ENCODE results near the gene FAM3C.

Gene FAM3C

GRCh38 chr7:121305109-121305508 lies 91.0 kb downstream of the FAM3C start:
- no peak for TF ChIP-seq CTCF (IDR thresholded peaks at IDR 0.05; ENCODE audit: extremely low read depth, missing control alignments)
- DNase-seq (ENCODE audit: low spot score), result no peak

DNA sequence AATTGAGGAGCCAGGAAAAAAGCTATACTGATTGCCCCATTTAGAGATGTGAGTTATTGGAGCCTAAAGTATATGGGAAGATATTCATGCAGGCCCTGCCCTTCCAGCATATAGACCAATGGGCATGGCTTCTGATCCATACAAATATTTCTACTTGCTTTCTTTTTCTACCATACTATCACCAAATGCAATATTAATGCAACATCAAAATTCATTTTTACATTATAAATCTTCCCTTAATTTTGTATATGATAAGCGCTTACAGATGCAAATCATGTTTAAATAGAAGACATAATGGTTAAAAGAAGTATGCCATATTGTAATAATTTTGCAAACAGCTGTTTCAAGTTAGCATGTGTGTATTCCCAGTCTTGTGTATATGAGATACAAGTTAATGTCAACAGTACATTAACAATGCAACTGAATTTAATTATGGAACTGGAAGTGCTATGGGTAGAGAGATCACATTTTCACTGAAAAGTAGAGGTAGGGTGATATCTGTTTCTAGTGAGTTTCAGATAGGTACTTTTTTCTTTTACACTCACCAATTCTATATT lies 91.9 kb downstream of the FAM3C start:
- no peak for DNase-seq (ENCODE audit: low spot score)
- TF ChIP-seq CTCF (IDR thresholded peaks at IDR 0.05; ENCODE audit: extremely low read depth, missing control alignments), result no peak

DNA sequence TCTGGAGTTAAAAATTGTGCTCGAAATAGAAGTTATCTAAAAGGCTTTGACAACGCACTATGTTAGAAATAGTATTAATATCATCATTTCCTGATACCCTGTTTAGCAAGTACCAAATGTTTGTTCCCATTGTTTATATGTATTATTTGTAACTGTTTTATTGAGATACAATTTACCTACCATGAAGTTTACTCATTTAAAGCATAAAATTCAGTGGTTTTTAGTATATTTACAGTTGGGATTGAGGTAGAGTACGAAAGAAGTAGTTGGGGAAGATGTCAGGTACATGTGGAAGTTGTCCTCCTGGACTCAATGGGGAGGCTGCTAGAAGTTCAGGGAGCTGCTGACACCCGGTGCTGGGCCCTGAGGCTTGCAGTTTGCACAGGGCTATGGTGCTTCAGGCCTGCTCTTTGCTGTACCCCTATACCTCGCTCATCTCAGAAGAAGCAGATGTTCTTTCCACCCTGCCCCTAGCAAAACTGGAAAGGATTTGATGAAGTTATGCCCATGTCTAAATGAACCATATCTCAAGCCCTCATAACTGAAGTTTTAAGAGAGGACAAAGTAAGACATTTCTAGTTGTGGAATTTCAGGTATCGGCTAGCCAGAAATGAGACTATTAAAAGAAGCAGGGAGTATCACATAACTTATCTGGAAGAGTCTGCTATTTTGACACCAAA lies 92.5 kb downstream of the FAM3C start:
- DNase-seq (ENCODE audit: low spot score), result no peak
- TF ChIP-seq CTCF (IDR thresholded peaks at IDR 0.05; ENCODE audit: extremely low read depth, missing control alignments), result no peak

DNA sequence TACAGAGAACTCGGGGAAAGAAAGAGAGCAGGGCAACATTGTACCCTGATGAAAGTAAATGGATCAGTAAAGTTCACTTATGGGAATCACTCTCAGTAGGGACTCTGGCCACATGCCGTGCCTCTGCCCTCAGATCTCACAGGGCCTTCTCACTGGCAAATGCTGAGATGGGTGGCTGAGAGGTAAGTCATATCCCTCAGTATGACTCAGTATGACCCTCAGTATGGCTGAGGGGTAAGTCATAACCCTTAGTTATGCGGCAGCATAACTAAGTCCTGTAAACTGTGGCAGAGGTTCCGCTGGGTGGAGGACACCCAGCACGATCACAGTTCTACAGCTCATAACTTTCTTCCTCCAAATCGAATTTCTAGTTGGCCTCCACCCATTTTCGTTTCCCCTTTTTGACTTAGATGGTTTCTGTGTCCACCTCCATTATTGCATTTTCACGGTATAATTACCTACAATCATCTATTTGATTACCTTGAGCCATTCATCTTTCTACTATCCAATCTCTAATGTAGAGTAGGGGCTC lies 93.8 kb downstream of the FAM3C start:
- DNase-seq (ENCODE audit: low spot score), result no peak

GRCh38 chr7:121301446-121302213 lies 94.5 kb downstream of the FAM3C start:
- no peak for DNase-seq (ENCODE audit: low spot score)

More for the DNA sequence above, 93.8 kb downstream of the FAM3C start:
- TF ChIP-seq CTCF (IDR thresholded peaks at IDR 0.05; ENCODE audit: extremely low read depth, missing control alignments), result no peak

GRCh38 chr7:121300685-121301420 lies 95.3 kb downstream of the FAM3C start:
- DNase-seq (ENCODE audit: low spot score), result no peak
- TF ChIP-seq CTCF (IDR thresholded peaks at IDR 0.05; ENCODE audit: extremely low read depth, missing control alignments), result no peak

More at GRCh38 chr7:121301446-121302213, 94.5 kb downstream of the FAM3C start:
- TF ChIP-seq CTCF (IDR thresholded peaks at IDR 0.05; ENCODE audit: extremely low read depth, missing control alignments), result no peak
